Stromal cell of bone marrow (primary cell): ENCODE results near the gene NACC1.
"Not testable (repeated sequence)": the region's sequence is repeated elsewhere in the genome, so short reads cannot be mapped to it uniquely, and the experiment has no call there.

Source experiments
- DNase-seq: peaks from one replicate; pipeline ENCODE4 v3.0.0-alpha.2; 2012; ENCODE audit warnings: low read depth

The NACC1 gene

DNA sequence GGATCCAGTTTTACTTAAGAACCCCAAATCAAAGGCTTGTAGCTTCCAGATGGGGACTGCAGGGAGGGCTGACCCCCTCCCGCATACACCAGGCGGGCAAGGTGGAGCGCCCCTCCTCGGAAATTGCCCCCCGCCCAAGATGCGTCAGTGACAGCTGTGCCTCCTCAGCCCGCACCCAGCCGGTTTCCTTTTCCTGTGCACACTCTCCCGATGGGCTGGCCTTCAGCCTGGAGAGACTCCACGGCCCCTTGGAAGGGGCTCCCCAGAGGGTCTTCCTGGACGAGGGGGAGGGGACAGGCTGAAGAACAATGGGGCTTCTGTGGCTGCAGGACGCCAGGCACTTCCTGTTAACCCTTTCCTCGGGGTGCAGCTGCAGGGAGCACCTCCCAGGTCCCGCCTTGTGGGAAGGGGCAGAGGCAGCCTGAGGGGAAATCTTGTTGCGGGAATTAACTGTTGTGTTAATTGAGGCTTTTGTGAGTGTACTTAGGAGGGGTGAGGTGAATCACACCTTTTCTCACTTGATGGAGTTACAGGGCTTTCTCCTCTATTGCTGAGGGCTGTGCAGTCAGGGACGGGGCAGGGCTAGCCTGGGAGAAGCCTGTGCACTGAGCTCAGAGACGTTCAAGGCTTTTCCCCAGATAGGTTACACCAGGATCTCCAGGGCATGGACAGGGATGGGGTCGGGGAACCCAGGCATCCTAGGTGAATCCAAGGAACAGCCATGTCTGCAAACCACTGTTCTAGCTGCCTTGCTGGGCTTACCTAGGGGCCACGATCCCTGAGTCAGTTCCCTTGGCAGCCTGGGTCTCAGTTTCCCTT lies 46.5 kb downstream of the NACC1 start:
- no peak for DNase-seq

DNA sequence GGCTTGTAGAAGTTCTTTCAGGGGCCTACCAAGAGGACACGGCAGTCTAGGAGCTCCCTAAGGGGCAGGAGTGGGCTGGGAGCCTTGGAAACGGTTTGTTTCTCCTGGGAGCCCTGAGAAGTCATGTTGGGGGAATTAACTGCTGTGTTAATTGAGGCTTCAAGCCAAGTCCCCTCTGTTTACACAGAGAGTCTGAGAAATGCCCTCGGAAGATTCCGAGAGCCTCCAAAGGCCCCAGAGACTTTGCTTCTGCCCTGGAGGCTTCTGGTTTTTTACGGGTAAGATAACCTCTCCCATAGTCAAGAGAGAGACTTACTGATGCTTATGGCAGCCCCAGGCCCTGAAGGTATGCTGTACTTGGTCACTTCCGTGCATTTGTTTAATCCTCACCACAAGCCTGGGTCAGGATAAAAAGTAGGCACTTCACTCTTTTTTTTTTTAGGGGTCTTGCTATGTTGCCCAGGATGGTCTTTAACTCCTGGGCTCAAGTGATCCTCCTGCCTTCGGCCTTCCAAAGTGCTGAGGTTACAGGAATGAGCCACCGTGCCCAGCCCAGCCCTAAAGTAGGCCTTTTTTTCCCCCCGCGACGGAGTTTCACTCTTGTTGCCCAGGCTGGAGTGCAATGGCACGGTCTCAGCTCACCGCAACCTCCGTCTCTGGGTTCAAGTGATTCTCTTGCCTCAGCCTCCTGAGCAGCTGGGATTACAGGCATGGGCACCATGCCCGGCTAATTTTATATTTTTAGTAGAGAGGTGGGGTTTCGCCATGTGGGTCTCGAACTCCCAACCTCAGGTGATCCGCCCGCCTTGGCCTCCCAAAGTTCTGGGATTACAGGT lies 47.3 kb downstream of the NACC1 start:
- no peak for DNase-seq

DNA sequence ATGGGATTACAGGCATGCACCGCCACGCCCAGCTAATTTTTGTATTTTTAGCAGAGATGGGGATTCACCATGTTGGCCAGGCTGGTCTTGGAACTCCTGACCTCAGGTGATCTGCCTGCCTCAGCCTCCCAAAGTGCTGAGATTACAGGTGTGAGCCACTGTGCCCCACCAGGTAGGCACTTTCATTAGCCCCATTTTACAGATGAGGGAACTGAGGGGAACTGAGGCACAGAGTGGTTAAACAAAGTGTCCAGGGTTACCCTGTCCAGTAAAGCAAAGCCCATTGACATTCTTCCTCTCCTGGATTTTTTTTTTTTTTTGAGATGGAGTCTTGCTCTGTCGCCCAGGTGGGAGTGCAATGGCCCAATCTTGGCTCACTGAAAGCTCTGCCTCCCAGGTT lies 48.1 kb downstream of the NACC1 start:
- not testable (repeated sequence) for DNase-seq

DNA sequence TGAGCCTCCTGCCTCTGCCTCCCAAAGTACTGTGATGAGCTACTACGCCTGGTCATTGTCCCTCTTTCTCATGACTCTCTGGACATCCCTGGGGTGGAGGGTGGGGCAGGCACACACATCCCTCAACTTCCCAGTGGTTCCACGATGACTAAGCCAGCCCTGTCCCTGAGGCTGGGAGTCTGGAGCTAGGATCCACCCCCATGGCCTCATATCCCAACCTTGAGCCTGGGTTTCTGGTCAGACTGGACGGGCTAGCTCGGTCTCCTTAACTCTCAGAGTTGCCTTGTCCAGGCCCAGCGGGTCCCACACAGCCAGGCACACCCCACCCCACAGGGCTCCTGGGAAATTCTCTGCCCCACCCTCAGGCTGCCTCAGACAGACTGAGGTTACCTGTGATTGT lies 51.7 kb downstream of the NACC1 start:
- DNase-seq: no peak

DNA sequence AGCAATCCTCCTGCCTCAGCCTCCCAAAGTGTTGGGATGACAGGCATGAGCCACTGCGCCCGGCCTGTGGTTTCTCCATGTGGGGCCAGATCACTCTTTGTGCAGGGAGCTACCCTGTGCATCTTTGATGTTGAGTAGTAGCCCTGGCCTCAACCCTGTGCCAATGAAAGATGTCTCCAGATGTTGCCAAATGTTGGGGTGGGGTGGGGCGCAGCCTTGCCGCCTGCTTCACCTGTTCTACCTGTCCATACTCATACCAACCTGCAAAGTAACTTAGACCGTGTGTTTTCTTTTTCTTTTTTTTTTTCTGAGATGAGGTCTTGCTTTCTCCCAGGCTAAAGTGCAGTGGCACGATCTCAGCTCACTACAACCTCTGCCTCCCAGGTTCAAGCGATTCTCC lies 53.1 kb downstream of the NACC1 start:
- DNase-seq: no peak

DNA sequence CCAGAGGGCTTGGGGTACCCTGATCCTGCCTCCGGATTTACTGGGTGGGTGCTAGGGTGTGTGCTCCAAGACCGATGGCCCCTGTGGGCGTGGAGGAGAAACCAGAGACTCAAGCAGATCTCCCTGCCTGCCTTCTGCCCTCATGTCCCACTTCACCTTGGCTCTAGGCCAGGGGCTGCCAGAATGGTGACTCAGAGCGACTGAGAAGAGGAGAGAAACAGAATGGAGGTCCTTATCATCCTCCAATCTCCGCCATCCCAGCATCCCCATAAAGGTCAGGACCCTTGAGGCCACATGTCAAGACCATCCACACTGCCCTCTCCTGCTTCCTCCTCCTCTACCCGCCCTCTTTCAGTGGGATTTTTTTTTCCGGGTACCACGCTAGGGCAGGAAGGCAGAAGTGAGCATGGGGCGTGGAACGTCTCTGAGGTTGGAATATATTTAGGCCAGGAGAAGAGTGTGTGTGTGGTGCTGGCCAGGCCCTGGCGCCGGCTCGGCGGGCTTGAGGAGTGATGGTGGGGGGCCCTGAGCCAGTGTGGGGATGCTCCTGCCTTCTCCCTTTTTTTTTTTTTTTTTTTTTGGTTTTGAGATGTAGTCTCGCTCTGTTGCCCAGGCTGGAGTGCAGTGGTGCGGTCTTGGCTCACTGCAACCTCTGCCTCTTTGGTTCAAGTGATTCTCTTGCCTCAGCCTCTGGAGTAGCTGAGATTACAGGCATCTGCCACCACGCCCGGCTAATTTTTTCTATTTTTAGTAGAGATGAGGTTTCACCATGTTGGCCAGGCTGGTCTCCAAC lies 54.5 kb downstream of the NACC1 start:
- no peak for DNase-seq

DNA sequence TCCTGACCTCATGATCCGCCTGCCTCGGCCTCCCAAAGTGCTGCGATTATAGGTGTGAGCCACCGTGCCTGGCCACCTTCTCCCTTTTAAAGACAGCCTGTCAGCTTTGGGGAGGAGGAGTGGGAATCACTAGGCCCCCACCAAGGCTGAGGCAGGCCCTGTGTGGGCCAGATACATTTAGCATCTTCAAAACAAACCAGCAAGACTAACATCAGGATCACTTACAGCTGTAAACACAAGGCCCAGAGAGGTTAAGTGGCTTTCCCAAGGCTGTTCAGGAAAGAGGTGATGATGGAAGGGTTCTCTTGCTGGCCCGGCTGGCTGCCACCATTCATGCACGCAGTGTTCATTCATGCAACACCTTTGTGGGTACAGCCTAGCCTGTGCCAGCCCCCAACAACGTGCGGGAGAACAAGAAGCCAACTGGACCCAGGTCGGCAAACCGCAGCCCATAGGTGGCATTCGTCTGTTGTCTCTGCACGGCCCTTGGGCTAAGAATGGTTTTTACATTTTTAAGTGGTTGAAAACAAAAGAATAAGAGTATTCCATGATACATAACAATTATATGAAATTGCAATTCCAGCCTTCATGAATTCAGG lies 55.2 kb downstream of the NACC1 start:
- DNase-seq: no peak

DNA sequence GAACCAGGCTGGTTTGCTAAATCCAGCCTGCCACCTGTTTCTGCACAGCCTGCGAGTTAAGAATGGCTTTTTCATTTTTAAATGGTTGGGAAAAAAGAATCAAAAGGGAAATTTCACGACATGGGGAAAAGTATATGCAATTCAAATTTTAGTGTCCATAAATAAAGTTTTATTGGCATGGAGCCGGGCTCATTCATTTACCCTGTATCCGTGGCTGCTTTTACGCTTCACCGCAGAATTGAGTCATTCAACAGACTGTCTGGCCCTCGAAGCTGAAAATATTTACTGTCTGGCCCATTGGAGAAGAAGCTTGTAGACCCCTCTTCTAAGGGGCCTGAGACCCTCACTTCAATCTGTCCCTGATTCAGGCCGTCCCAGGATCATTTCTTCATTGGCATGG lies 58.3 kb downstream of the NACC1 start:
- DNase-seq: no peak

DNA sequence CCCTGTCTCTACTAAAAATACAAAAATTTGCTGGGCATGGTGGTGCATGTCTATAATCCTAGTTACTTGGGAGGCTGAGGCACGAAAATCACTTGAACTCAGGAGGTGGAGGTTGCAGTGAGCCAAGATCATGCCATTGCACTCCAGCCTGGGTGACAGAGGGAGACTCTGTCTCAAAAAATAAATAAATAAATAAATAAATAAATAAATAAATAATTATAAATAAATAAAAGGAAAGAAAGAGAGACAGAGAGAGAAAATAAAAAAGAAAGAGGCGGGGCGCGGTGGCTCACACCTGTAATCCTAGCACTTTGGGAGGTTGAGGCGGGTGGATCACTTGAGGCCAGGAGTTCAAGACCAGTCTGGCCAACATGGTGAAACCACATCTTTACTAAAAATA lies 59.5 kb downstream of the NACC1 start:
- not testable (repeated sequence) for DNase-seq

DNA sequence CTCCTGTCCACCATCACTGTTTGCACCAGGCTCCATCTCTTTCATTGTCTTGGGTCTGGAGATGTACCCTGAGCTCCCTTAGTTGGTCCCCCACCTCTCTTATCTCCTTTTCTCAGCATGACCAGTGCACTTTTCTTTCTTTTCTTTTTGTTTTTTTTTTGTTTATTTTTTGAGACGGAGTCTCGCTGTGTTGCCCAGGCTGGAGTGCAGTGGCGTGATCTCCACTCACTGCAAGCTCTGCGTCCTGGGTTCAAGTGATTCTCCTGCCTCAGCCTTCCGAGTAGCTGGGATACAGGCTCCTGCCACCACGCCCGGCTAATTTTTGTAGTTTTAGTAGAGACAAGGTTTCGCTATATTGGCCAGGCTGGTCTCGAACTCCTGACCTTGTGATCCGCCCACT lies 60.2 kb downstream of the NACC1 start:
- not testable (repeated sequence) for DNase-seq

DNA sequence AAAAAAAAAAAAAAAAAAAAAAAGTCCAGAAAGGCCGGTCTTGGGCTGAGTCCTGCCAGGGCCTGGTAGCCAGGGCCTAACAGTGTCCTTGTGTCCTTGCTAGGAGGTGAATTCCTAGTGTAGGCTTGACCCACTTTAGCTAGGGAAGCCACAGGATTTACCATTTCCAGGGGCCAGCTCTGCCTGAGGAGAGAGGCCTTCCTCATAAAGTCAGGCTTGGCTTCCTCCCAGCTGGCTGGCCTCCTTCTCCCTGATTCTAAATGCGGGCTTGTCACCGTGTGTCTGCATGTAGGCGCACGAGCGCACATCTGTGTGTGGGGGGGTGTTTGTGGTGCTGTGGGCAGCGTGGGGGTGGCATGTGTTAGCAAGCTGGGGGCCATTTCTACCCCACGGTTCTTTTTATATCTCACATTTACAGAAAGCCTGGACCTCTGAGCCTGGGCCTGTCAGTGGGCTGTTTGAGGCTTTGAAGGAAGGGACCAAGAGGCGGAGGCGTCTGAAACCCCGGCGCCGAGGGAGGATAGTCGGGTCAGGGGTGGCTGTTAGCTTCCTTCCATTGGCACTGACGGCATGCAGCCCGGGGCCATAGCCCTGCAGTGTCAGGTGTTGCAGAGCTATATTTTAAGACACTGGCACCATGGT lies 63.8 kb downstream of the NACC1 start:
- DNase-seq: no peak

DNA sequence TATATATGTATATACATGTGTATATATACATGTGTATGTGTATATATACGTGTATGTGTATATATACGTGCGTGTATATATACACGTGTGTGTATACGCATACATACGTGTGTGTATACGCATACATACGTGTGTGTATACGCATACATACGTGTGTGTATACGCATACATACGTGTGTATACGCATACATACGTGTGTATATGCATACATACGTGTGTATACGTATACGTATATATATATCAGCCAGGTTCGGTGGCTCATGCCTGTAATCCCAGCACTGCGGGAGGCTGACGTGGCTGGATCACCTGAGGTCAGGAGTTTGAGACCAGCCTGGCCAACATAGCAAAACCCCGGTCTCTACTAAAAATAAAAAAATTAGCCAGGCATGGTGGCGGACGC lies 66.9 kb downstream of the NACC1 start:
- DNase-seq: not testable (repeated sequence)

DNA sequence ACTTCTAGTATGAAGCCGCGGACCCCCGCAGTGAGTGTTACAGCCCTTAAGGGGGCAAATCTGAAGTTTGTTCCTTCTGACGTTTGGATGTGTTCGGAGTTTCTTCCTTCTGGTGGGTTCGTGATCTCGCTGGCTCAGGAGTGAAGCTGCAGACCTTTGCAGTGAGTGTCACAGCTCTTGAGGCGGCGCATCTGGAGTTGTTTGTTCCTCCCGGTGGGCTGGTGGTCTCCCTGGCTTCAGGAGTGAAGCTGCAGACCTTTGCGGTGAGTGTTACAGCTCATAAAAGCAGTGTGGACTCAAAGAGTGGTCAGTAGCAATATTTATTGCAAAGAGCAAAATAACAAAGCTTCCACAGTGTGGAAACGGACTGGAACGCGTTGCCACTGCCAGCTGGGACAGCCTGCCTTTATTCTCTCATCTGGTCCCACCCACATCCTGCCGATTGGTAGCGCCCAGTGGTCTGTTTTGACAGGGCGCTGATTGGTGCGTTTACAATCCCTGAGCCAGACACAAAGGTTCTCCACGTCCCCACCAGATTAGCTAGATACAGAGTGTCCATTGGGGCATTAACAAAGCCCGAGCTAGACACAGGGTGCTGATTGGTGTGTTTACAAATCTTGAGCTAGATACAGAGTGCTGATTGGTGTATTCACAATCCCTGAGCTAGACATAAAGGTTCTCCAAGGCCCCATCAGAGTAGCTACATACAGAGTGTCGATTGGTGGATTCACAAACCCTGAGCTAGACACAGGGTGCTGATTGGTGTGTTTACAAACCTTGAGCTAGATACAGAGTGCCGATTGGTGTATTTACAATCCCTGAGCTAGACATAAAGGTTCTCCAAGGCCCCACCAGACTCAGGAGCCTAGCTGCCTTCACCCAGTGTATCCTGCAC lies 67.9 kb downstream of the NACC1 start:
- not testable (repeated sequence) for DNase-seq

DNA sequence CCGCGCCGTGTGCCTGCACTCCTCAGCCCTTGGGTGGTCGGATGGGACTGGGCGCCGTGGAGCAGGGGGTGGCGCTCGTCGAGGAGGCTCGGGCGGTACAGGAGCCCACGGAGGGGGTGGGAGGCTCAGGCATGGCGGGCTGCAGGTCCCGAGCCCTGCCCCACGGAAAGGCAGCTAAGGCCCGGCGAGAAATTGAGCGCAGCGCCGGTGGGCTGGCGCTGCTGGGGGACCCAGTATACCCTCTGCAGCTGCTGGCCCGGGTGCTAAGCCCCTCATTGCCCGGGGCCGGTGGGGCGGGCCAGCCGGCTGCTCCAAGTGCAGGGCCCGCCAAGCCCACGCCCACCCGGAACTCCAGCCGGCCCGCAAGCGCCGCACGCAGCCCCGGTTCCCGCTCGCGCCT lies 68.6 kb downstream of the NACC1 start:
- DNase-seq: not testable (repeated sequence)

DNA sequence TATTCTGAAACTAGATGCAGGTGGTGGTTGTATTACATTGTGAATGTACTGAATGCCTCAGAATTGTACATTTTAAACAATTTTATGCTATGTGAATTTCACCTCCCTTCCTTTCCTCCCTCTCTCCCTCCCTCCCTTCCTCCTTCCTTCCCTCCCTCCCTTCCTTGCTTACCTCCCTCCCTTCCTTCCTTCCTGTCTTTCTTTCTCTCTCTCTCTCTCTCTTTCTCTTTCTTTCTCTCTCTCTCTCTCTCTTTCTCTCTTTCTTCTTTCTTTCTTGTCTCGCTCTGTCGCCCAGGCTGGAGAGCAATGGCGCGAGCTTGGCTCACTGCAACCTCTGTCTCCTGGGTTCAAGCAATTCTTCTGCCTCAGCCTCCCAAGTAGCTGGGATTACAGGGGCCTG lies 69.4 kb downstream of the NACC1 start:
- DNase-seq: no peak

DNA sequence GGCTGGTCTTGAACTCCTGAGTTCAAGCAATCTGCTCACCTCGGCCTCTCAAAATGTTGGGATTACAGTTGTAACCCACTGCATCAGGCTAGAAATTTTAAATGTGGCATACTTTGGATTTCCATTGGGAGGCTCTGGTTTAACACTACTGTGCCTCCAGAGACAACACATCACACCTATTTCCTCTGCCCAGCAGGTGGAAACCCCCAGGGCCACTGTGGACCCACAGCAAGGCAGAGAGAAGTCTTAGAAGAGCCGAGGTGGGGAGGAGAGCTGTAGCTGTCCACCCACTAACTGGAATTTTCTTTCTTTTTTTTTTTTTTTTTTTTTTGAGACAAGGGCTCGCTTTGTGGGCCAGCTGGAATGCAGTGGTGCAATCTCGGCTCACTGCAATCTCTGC lies 71.5 kb downstream of the NACC1 start:
- no peak for DNase-seq
